NCI-H748 (cell line): Measurements from ENCODE around the gene MATR3.

ENCODE experiments used
- DNase-seq: peaks from one replicate; lab custom pipeline; 2025; ENCODE audit not compliant: unreplicated experiment; lab: John Stamatoyannopoulos, UW

MATR3 gene

DNA sequence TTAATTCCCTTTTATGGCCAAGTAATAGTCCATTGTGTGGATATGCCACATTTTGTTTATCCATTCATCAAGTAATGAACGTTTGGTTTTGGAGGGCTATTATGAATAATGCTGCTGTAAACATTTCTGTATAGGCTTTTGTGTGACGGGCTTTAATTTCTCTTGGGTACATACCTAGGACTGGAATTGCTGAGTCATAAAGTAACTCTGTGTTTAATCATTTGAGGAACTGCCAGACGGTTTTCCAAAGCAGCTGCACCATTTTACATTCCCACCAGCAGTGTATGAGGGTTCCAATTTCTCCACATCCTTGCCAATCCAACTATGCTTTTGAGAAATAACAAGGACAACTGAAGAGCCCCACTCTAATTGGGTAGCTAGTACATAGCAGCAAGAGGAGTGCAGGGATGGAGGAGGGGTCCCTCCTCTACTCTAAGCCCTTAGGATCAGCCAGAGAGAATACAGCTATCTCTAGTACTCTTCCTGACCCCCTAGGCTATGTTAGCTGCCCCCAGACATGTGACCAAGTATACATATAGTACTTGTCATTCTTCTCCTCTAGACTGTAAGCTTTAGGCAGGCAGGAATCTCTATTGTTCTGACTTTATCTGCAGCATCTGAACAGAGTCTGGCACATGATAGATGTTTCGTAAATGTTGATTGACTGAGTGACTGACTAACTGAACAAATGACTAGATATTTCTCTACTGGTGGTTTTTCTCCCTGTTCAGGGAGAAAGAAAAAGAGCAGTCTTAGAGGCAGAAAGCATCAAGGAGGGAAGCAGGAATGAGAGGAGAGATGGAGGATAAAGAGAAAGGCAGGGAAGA, 22.1 kb upstream of the MATR3 start:
- DNase-seq = peak; percentile 54

DNA sequence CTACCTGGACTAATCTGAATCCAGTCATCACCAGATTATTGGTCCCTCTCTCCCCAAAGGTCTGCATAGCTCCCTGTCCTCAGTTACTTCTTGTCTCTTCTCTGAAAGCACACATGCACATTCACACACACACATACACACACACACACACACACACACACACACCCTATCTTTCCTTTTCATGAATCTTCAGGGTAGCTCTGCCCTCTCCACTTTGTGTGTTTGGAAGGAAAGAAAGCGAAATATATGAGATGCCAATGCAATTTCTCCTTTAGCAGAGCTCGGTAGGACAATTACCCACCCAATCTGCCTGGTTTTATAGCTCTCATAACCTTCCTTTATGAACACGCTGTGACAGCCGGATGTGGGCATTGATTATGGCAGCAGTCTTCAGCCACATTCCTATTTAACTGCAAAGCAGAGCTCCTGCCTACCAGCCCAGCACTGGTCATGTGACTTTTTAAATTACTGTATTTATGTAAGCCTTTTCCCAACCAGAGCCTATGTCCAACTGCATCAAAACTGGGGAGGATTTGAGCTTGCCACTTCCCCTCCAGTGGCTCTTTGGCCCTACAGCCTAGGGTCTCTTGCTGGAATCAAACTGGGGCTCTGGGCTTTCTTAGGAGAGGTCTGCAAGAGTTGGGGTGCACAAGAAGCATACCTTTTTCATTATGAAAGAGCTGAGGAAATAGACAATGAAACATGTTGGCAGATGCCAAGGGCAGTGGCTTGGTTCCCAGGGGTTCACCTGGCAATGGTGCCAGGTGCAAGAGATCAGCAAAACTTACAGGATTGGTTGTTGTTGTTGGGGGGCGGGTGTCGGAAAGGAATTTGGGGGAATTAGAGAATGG, 20.8 kb upstream of the MATR3 start:
- peak; percentile 7 for DNase-seq

DNA sequence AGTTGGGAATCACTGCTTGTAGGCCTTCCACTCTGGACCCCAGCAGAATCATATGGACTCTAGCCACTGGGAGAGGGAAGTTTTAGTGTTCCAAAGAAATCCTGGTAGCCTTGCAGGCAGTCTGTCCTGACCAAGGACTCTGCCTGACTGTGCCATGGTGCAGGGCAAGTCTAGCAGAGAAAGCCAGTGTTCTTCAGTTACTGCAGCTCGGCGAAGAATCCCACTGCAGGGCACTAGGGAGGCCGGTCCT, 20.3 kb upstream of the MATR3 start:
- DNase-seq = peak; percentile 58

DNA sequence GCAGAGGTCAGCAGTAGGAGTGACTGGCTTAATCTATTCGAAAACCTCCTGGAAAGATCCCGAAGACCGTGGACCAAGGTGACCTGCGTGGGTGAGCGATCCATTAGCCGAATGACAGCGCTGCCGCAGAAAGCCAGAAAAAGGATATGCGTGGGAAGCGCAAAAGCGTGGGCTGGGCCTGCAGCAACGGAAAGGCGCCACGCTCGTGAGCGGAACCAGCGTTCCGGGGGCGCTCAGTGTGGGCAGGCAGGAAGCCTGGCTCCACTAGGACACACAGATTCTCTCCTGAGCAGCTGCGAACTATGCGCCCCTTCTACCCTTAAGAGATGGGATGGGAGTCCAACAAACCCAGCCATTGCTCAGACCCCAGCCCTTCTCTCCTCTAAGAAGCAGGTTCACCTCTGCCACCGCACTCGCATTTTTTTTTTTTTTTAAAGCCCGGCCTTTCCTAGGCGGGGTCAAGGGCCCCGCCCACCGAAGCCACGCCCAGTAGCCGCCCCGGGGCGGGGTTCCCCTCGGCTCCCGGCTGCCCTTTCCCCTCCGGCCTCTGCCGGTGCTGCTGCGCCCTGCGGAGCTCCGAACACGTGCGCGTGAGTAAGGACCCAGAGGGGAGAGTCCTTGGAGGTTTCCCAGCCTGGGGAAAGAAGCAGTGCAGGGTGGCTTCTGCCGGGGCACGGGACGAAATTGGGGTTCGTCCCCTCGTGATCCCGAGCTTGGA, 19.8 kb upstream of the MATR3 start:
- DNase-seq = peak; percentile 85

DNA sequence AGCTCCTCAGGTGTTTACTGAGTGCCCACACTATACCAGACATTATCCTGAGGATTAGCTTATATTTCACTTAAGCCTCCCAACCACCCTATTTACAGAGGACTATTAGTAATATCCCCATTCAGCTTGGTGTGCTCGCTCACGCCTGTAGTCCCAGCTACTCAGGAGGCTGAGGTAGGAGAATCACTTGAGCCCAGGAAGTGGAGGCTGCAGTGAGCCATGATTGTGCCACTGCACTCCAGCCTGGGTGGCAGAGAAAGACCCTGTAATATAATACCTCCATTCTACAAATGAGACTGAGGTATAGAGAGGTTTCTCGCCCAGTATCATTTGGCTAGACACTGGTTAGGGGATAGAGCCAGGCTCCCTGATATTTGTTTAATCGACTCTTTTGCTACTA, 18.0 kb upstream of the MATR3 start:
- DNase-seq = no peak

DNA sequence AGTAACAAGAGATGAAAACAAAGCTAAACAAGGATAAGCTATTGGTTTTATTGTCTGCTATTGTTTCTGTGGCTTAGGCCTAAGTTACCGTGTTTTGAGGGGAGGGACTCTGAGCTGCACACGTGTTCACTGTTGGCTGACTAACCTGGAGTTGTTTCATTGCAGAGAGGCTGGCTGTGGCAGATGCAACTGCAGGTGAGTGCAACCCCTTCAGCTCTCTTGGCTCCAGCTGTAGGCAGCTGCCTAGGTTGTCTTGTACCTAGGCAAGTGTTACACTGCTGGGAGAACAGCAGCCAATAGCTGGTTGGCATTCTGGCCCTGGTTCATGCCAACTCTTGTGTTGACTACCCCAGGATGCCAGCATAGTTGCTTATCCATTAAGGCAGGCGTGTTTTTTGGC, 17.6 kb upstream of the MATR3 start:
- DNase-seq = no peak

DNA sequence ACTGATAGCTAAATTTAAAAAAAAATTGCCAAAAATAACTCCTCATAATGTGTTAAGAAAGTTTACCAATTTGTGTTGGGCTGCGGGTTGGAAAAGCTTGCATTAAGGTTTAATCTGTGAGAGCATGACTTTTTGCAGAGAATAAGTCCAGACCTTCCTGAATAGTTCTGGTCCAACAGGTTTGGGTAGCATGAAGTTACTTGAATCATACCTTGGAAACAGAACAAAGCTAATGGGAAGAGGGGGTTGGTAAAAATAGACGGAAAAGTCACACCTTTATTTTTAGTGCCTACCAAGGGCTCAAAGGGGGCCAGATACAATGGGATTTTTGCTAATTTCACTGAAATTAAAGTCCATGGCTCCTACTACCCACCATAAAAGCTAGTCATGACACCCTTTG, 17.1 kb upstream of the MATR3 start:
- no peak for DNase-seq

DNA sequence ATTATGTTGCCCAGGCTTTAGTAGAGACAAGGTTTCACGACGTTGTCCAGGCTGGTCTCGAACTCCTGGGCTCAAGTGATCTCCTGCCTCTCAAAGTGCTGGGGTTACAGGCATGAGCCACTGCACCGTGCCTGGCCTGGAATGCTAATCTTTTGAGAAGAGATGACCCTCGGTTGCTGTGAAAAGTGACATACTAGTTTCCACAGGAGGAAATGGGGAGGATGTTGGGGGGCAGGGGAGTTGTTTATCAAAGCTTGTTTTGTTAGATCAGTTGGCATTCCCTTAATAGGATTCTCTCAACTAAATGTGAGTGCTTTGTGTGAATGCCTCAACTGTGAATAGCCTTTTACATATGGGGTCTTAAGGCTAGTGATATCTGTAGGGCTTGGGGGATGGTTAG, 16.4 kb upstream of the MATR3 start:
- no peak for DNase-seq

DNA sequence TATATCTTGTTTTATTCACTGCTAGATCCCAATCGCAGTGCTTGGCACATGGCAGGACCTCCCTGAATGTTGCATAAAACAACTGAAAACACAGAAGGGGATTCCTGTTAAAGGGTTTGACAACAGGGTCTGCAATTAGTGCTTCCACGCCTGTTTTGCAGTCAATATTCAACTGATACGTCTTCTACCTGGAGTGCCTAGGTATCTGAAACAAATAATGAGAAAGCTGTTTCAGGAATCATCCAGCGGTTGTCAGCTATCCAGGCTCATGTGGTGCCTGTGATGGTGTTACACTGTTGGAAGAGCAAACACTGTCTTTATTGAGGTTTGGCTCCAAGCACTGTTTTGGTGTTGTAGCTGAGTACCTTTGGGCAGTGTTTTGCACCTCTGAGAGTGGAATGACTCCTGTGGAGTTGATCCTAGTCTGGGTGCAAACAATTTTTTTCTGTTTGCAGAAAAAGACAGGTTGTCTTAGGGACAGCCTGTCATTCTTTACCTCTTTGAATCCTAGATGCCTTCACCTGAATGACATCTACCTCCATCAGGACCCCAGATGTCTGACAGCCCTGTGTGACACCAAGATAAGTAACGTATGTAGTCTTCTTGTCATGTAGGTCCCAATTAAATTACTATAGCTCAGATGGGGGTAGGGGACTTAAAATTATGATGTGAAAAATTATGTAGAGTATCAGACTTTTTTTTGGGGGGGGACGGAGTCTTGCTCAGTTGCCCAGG, 14.8 kb upstream of the MATR3 start:
- no peak for DNase-seq

DNA sequence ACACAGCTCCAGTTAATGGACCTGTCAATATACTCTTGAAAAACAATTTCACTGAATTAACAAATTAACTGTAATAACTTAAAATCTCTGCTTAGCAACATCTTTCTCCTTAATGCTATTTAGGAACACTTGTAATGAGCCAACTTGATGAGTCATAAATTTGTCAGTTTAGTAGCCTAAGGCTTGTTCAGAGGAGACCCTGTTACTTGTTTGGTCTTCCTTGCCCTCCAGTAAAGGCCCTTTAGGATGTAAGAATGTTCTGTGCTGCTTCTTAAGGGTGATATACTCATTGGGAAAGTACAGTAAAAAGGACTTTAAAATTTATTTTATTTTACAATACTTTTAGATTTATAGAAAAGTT, 11.4 kb upstream of the MATR3 start:
- DNase-seq = no peak

DNA sequence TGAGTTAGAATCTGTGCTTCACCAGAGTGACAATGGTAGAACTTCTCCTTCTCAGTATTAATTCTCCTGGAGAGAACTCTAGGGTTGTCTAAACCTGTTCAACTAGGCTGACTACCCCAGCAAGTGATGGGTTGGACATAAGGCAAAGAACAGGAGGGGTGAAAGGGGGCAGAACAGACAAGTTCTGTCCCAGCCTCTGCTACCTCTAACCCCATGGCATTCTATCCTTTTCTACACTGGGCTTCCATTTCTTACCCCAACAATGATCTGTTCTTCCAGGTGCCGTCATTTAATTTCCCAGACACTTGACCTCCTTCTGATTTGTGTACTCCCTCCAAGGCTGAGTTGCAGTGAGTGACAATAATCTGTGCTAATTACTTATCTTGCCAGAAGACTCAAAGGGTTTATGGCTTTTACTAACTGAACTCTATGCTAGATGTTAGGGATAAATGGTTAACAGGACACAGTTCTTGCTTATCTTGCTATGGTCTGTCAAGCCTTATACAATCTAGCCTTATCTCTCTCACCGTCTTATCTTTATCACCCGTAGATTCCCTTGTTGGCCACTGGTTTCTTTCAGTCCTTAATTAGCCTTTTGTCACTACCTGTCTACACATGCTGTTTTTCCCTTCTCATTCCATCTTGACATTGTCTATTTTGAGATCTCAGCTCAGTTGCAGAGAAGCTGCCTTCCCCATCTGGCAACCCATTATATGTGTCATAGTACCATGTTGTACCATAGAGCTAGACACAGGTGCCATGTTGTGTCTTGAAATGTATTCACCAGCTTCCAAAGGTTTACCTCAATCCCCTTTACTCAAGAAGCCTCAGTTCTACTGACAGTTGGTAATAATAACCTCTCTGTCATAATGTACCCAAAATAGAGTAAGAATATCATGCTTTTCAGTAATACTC, 10.0 kb upstream of the MATR3 start:
- DNase-seq = no peak

DNA sequence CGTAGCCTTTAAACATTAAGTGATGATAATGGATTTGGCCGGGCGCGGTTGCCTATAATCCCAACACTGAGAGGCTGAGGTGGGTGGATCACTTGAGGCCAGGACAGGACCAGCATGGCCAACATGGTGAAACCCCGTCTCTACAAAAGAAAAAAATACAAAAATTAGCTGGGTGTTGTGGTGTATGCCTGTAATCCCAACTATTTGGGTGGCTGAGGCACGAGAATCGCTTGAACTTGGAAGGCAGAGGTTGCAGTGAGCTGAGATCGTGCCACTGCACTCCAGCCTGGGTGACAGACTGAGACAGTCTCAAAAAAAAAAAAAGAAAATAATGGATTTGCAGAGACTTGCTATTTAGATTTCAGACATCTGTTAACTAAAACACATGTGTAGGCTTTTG, 9.2 kb upstream of the MATR3 start:
- DNase-seq = no peak

DNA sequence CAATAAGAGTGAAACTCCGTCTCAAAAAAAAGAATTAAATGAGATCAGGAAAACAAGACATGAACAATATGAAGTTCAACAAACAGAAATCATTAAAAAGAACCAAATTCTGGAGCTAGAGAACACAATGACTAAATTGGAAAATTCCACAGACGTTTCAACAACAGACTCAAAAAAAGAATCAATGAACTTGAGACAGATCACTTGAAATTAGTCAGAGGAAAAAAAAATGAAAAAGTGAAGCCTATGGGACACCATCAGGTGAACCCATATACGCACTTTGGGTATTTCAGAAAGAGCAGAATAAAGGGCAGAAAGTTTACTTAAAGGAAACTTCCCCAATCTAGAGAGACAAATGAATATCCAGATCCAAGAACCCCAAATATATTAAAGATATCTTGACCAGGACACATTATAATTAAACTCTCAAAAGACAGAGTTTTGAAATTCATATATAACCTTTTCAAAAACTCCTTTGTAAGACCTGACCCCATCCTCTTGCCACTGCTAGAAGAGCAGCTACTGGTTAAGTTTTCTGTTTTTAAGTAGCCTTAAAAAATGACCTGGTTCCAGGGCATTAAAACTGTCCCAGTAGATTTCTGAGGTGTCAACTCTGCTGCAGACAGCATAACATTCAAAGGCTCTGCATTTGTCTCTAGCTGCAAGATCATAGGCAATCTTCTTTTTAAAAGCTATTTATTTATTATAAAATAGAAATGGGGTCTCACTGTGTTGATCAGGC, 7.7 kb upstream of the MATR3 start:
- no peak for DNase-seq

DNA sequence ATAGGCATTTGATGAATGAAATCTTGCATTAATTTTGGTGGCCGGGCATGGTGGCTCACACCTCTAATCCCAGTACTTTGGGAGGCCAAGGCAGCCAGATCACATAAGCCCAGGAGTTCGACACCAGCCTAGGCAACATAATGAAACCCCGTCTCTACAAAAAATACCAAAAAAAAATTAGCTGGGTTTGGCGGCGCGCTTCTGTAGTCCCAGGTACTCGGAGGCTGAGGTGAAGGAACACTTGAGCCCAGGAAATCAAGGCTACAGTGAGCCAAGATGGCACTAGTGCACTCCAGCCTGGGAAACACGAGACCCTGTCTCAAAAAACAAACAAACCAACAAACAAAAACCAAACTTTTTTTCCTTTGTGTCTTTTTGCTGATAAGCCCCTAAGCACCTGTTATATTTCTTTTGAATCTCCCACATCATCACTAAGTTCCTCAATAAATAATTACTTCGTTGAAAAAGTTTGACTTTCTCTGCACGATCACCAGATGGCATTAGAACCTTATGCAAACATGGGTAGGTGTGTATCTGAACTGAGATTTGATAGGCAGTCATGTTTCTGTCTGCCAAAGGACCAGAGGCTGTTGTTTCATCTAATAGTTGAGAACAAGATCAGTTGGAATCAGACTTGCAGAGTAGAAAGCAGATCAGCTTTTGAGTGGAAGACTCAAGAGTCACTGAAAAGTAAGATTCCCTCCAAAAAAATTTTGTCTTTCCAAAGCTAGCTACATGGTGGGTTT, 5.5 kb upstream of the MATR3 start:
- DNase-seq = no peak

DNA sequence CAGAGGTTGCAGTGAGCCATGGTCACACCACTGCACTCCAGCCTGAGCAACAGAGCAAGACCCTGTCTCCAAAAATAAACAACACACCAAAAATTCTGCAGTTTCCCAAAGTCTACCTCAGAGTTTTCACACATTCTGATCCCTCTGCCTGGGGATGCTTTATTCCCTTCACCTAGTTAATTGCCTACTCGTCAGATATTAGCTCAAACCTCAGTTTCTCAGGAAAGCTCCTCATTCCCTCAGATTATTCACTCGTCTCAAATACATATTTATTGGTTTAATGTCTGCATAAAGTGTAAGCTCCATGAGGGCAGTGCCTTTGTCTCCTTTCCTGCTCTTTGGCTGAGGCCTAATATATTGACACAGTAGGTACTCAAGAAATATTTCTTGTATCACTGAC, 2.5 kb upstream of the MATR3 start:
- DNase-seq = no peak

DNA sequence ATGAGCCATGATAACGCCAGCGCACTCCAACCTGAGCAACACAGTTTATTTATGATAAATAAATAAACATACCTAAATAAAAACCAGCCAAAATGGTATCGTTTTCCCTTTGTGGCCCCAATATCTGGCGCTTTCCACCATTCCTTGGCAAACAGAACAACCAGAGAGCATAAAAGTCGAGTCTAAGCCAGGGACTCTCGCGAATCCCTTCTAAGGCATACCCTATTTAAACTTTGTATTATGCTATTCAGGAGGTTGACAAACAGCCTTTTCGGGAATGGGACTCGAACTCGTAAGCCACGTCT, 386 bp upstream of the MATR3 start:
- no peak for DNase-seq

DNA sequence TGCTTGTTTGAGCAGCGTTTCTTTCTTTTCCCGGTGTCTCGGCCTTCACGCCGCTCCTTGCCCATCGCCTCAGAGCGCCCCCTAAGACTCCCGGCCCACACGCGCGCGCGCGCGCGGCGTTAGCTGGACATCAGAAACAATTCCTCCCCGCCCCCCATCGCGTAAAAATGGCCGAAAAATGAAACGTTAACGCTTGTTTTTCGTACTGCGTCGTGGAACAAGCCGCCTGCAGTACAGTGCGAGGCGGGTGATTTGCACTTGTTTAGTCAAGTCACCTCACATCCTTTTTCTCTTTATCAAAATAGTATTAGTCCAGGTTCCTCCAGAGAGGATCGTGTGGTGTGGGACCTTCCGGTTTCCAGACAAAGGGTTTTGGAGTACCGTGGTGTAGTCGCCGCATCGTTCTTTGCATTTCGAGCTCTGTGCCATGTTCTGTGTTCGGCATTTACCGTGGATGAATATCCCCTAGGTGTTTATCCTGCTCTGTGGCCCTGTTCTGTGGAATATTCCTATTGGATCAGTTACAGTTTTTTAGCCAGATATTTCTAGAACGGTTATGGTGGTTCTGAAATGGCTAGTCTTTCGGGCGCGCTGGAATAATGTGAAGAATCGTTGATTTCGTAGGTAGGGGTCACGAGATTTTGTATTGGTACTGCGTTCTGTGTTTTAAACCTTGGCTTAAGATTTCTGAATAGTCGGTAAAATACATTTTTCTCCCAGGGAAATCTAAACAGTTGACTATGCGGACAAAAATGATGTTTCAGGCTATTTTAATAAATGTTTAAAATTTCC, 1.0 kb downstream of the MATR3 start:
- peak; percentile 90 for DNase-seq

DNA sequence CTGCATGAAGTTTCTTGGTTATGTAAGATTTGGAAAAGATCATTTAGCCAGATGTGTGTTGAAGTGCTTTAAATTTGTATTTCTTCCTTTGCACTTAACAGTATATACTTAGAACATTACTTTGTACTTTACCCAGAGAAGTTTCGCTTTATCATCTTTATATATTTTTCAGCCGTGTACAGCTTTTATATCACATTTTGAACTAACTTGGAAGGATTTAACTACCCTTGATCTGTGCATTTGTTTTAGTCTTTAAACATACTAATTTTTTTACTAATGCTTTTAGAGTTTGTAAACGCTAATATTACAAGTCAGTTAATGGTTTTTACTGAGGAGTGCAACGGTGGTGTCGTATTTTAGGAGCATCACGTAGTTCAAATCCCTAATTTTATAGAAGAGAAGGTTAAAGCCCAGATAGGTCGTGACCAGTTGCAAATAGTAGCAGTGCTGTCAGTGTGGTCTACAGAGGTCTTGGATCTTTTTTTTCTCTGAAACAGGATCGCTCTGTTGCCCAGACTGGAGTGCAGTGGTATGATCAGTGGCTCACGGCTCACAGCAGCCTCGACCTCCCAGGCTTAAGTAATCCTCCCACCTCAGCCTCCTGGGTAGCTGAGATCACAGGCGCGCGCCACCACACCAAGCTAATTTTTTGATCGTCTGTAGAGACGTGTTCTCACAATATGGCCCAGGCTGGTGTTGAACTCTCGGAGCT, 2.0 kb downstream of the MATR3 start:
- no peak for DNase-seq
